Transverse colon (tissue), 3 donors: ENCODE results near the gene PRICKLE2.

Experiments used
- POLR2A ChIP-seq: fragments of 450-650 bp; IDR thresholded peaks from one replicate; pipeline ENCODE4 v1.6.1; 2016; ENCODE audit warnings: antibody characterized with exemption, mild to moderate bottlenecking, moderate library complexity
- TF ChIP-seq, protein P1 (sequence below), 5 experiments: fragments of 200-600 bp in 3 of 5; fragments of 450-650 bp in 2 of 5; sonication (generic) in 3 of 5; IDR thresholded peaks; 1 replicate in 2 of 5; 2 replicates in 3 of 5; pipeline ENCODE4 v1.5.1; 2016 to 2017; ENCODE audit warnings: antibody characterized with exemption in 5 of 5, inconsistent platforms in 3 of 5, mild to moderate bottlenecking in 2 of 5, moderate library complexity in 1 of 5

GRCh38 chr3:64242435-64242834 is 17.2 kb upstream of the PRICKLE2 start:
- TF ChIP-seq, protein P1, sequence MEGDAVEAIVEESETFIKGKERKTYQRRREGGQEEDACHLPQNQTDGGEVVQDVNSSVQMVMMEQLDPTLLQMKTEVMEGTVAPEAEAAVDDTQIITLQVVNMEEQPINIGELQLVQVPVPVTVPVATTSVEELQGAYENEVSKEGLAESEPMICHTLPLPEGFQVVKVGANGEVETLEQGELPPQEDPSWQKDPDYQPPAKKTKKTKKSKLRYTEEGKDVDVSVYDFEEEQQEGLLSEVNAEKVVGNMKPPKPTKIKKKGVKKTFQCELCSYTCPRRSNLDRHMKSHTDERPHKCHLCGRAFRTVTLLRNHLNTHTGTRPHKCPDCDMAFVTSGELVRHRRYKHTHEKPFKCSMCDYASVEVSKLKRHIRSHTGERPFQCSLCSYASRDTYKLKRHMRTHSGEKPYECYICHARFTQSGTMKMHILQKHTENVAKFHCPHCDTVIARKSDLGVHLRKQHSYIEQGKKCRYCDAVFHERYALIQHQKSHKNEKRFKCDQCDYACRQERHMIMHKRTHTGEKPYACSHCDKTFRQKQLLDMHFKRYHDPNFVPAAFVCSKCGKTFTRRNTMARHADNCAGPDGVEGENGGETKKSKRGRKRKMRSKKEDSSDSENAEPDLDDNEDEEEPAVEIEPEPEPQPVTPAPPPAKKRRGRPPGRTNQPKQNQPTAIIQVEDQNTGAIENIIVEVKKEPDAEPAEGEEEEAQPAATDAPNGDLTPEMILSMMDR (IDR thresholded peaks at IDR 0.05) = no peak
- no peak for TF ChIP-seq POLR2A
